GM21423 (cell line): ENCODE results near the gene PAPPA.

Experiments
- ATAC-seq: cut with Tn5 transposase; IDR thresholded peaks from one replicate; pipeline ENCODE4 v1.9.1; 2021; ENCODE audit warnings: mild to moderate bottlenecking, moderate library complexity; ENCODE audit not compliant: unreplicated experiment

PAPPA gene

DNA sequence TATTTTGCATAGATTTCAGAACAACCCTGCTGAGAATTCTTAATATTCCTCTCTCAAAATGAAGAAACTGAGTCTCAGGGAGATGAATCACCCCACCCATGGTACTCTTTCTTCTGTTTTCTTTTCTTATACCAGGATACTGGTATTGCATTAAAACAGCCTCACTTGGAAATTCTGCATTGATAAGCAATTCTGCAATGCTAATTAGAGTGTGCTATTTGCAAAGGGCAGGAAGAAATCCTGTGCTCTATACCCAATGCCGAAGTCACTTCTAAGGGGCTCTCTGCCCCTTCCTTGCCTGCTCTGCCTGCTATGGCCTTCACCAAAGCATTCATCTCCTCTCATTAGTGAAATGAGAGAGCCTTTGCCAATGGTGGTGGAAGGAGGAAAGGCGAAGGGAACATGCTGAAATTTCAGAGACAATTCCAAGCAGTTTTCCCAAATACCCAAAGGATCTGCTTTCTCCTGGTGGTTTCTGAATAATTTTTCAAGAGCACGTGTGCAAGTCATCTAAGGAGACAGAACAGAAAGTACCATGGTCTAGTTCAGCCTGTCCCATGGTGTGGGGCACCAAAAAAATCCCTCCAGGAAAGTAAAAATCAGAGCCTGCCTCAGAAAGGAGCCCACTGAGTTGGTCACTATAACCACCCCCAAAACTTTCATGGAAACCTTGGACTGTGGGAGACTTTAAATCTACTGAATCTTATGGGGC, 156.5 kb downstream of the PAPPA start:
- ATAC-seq: no peak

DNA sequence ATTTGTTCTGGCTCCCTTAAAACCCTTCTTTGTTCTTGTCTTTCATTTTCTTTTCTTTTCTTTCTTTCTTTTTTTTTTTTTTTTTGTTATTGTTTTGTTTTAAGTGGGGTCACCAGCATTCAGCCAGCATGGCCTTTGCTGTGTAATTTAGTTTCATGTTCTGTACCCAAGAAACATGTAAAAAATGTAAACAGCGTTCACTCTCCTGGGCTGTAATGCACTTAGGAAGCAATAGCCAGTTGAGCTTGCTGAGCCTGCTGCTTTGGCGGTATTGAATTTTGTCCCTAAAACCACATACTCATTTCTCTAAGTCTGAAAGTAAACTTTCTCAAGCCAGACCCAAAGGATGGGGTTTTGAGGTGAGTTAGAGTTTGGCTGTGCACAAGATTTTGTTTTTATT, 158.6 kb downstream of the PAPPA start:
- no peak for ATAC-seq

DNA sequence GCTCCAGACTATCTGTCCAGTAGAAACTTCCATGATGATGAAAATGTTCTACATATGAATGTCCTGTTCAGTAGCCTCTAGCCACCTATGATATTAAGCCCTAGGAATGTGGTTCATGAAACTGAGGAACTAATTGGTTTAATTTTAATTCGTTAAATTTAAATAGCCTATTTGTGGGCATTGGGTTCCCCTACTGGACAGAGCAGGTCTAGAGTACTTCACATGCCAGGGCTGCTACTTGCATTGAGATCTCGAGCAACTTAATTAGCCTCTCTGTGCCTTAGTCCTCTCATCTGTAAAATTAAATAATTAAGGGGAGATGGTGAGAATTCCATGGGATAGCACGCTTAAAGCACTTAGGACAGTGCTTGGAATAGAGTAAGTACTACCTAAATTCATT, 160.0 kb downstream of the PAPPA start:
- ATAC-seq: no peak

DNA sequence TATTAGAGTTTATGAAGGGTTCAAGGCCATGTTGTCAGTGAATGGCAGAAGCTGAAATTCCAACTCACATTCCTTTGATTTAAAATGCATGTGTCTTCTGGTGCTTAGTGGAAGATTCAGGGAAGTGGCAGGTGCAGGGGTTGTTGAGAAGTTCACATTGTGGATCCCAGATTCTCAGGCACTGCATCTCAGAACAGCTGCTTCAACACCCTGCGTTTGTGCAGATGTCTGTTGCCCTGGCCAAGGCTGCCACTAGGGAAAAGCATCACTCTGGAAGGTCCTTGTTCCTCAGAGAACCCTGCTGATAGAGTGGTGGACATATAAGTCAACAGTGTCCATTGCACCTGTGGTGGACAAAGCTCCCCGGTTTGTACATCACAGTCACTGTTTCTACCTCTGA, 162.7 kb downstream of the PAPPA start:
- no peak for ATAC-seq

GRCh38 chr9:116317503-116317902, 163.9 kb downstream of the PAPPA start:
- ATAC-seq: no peak

- ATAC-seq: no peak
These were observed 165.1 kb downstream of the PAPPA start for GRCh38 chr9:116318468-116319374.

GRCh38 chr9:116319480-116319879, 165.9 kb downstream of the PAPPA start:
- ATAC-seq: no peak

DNA sequence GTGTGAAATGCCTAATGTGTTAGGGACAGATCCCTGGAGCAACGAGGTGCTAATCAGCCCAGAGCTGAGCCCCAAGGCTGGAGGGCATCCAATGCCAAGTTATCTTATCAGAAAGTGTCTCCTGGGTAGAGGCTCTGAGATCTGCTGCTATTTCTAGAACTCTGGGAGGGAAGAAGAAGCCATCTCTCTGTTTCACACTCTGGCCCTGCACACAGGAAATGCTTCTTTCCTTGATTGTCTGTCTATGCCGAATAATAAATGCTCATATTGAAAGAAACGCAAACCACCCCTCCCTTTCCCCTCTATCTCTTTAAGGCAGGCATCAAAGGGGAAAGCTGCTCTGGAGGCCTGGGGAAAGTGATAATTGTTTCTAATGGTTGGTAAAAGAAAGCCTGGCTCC, 166.7 kb downstream of the PAPPA start:
- ATAC-seq: no peak

GRCh38 chr9:116322521-116322920, 168.9 kb downstream of the PAPPA start:
- no peak for ATAC-seq

GRCh38 chr9:116323012-116323411, 169.4 kb downstream of the PAPPA start:
- no peak for ATAC-seq

GRCh38 chr9:116323571-116323970, 170.0 kb downstream of the PAPPA start:
- ATAC-seq: no peak

DNA sequence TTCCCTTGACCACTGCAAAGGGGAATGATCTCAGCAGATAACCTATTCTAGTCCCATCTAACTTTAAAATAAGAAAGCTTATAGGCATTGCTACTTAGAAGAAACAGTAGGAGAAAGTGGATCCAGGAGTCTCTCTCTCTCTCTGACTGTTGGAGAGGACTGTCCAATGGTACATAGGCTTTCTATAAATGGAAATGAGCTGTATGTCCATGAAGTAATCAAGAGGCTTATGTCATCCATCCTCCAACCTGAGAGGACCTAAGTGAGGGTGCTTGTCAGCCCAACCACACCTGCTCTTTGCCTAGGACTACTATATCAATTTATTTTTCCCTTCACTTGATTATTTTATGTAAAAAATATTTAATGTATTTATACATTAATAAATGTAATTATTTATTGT, 172.3 kb downstream of the PAPPA start:
- no peak for ATAC-seq

DNA sequence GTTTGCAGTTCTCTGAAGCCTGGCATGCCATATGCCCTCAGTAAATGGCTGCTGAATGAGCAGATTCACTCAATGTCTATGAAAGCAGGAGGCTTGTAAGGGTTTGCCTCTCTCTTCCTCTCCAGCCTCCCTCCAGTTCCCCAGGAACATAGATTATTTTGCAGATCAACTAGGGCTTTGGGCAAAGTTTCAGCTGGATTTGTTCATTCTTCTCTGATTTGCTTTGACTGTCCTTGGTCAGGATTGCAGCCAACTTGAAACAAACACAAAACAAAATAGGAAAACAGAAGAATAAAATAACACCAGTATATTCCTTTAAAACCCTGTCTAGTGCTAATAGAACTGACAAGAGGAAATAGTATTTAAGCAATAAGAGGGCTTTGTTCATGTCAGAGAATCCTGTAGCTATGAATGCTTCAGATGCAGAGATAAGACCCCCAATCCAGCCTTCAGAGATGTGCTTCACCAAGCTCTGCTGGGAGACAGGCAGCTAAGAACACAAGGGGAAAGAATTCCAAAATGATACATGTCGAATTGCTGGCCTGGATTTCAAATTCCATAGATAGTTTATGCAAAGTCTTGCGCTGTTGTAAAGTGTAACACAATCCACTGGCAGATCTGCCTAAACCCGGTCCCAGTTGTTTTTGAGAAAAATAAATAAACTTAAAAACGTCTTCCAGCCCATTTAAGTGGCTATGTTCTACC, 174.3 kb downstream of the PAPPA start:
- ATAC-seq: no peak

DNA sequence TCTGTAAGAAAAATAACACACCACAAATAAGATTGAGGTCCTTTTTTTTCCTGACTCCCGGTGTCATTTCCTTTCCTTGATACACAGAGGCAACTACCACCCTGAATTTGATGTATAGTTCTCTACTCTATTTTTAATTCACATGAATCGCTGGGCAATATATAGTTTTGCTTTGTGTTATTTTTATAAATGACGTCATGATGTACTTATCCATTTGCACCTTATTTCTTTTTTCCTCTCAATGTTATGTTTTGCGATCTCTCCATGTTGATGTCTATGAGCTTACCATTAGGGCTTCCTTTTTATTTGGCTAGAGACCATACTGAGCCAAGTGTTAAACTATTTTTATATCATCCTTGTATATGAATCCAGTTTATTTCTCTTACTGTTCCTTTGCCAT, 175.9 kb downstream of the PAPPA start:
- ATAC-seq: no peak

GRCh38 chr9:116331241-116331640, 177.7 kb downstream of the PAPPA start:
- ATAC-seq: no peak

GRCh38 chr9:116332090-116332489, 178.5 kb downstream of the PAPPA start:
- ATAC-seq: no peak

GRCh38 chr9:116333254-116333653, 179.7 kb downstream of the PAPPA start:
- ATAC-seq: no peak

DNA sequence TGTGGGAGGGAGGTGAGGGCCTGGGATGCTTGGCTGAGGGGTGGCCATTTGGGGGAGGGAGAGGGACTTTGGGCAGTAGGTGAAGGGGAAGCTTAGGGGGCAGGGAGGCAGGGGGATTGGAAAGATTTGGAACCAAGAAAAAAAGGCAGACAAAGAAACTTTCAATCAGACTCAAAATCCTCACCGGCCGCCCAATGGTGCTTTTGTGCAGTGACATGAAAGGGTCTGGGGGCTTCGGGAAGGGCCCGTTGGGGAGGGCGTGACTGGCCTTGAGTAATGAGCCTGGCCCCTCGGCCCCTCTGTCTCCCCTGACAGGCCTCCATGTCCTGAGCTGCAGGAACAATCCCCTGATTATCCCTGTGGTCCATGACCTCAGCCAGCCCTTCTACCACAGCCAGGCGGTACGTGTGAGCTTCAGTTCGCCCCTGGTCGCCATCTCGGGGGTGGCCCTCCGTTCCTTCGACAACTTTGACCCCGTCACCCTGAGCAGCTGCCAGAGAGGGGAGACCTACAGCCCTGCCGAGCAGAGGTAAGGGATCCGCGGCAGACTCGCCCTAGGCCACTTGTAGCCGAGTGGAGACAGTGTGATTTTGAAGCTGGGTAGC, 181.1 kb downstream of the PAPPA start:
- no peak for ATAC-seq

GRCh38 chr9:116335392-116335791, 181.8 kb downstream of the PAPPA start:
- ATAC-seq: no peak

DNA sequence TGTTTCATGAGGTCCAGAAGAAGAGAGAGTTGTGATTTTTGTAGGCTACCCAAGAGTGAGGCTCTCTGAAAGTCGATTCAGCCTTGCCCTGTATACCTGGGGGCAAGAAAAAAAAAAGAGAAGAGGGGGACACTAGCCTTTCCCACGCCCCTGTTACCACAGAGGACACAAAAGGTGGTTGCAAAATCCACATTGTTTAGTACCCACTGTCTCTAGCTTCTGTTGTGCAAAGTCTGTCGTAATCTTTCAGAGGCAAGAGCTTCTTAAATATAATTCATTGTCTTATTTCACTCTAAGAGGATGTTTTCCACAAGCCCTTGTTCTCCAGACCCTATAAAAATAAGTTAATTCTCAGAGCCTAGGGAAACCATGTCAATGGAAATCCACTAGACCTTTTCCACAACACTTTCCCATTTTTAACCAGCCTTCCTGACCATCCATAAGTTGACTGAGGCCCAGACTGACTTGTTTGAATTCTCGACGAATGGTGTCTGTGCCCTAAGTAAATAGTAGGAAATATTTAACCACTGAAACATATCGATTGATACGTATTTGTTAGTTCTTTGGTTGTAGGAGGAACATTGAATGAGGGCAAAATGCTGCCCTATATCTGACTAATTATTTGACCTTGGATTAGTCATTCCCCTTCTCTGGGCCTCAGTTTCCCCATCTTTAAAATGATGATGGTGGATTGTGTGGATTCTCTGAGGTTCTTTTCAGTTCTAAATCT, 182.7 kb downstream of the PAPPA start:
- no peak for ATAC-seq

DNA sequence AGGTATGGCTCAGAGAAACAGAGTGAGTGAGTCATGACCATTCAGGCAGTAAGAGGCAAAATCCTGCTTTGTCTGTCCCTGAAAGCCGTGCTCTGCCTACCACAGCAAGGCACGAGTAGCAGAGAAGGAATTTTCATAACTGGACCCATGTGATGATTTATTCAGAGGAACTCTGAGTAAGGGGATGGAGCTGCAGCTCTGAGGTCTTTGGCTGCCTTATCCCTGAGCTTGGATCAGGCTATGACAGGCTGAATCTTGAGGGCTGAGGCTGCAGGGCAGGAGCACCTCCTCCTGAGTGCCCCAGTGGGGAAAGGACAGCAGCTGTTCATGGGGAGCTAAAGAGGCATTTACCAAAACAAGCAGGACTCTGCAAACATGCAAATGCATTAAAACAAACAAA, 183.4 kb downstream of the PAPPA start:
- ATAC-seq: no peak
